OCI-M2 (cell line): ENCODE data around the gene ALKAL2.
"Not testable (repeated sequence)": the region's sequence is repeated elsewhere in the genome, so short reads cannot be mapped to it uniquely, and the experiment has no call there.

ENCODE experiments used
- DNase-seq: peaks from one replicate; lab custom pipeline; 2025; ENCODE audit not compliant: unreplicated experiment; lab: John Stamatoyannopoulos, UW

ALKAL2 gene, protein sequence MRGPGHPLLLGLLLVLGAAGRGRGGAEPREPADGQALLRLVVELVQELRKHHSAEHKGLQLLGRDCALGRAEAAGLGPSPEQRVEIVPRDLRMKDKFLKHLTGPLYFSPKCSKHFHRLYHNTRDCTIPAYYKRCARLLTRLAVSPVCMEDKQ

DNA sequence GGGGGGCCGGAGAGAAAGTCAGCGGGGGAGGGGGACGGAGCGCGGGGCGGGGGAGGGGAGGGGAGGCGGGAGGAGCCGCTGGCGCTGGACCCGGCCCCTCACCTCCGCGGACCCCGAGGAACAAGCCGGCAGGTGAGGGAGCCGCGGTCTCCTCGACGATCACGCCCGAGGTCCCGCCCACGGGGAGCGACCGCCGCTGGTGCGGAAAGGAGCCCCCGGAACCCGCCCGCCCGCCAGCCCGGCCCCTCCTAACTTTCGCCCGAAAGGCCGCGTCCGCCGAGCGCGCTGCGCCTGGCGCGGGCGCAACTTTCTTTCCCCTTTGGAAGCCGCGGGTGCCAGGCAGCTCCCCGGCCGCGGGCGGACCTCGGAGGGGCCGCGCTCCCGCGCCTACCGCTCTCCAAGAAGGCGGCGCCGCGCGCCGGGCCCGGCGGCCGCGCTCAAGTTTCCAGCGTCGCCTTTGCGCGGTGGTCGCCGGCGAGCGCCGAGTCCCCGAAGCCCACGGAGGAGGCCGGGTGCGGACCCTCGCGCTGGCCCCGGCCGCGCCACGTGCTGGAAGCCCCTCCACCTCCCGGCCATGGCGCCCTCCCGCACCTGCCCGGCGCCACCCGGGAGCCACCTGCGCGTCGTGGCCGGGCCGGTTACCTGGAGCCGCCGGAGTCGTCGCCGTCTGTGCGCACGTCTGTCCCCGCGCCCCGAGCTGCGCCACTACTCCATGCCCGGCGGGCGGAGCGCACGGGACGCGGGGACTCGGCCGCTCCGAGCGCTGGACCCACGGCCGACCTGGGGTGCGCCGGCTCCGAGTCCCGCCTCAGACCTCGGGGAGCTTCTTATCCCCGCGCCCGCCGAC lies at the start of gene ALKAL2:
Gene ALKAL2, minus strand, starts transcription at position 181 of the 847 bp plus-strand sequence. CDS start 256 bp downstream, outside the sequence.
- DNase-seq, result no peak

DNA sequence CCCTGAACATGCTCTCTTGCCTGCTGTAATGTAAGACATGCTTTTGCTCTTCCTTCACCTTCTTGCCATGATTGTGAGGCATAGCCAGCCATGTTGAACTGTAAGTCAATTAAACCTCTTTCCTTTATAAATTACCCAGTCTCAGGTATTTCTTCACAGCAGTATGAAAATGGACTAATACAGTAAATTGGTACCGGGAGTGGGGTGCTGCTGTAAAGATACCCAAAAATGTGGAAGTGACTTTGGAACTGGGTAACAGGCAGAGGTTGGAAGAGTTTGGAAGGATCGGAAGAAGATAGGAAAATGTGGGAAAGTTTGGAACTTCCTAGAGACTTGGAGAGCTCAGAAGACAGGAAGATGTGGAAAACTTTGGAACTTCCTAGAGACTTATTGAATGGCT lies 49.1 kb upstream of the ALKAL2 start:
- DNase-seq, result not testable (repeated sequence)

DNA sequence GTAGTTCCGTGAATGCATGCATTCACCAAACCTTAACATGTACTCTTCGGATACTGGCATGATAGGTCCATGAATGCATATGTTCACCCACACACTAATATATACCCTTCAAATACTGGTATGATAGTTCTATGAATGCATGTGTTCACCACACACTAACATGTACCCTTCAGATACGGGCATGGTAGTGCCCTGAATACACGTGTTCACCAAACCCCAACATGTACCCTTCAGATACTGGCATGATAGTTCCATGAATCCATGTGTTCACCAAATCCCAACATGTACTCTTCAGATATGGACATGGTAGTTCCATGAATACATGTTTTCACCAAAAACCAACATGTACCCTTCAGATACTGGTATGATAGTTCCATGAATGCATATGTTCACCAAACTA lies 48.5 kb upstream of the ALKAL2 start:
- no peak for DNase-seq

GRCh38 chr2:332592-332991 lies 44.7 kb upstream of the ALKAL2 start:
- no peak for DNase-seq

DNA sequence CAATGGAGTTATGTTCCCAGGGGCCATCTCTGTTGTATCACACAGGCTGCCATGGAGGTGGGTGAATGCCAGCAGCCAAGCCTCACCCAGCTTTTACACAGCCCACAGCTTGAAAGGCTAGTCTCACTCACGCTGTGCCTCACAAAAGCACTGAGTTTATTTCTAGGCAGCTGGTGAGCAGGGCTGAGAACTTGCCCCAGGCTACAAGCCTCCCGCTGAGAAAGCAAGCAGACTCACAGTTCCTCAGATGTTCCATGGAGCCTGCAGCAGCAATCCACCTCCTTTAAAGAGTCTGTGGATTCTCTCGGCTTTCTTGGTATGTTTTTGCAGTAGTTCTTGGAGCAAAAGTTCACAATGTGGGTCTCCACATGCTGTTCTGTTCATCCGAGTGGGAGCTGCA lies 40.9 kb upstream of the ALKAL2 start:
- DNase-seq, result no peak

DNA sequence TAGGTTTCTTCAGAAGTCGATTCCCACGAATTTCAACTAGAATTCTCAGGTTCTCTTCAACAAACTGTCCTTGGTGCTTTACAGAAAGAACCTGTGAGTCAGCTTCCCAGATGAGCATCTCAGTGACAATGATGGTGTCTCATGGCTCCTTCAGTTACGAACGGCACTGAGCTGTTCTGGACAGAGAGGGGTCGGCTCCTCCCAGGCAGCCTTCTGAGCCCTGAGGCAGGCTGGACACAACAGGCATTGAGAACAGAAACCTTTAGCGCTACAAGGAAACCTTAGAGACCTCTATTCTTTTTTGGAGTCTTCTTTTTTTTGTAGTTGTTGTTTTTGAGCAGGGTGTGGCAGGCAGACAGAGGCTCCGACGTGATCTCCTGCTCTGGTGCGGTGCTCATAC lies 35.1 kb upstream of the ALKAL2 start:
- no peak for DNase-seq

GRCh38 chr2:322326-322725 lies 34.4 kb upstream of the ALKAL2 start:
- no peak for DNase-seq

DNA sequence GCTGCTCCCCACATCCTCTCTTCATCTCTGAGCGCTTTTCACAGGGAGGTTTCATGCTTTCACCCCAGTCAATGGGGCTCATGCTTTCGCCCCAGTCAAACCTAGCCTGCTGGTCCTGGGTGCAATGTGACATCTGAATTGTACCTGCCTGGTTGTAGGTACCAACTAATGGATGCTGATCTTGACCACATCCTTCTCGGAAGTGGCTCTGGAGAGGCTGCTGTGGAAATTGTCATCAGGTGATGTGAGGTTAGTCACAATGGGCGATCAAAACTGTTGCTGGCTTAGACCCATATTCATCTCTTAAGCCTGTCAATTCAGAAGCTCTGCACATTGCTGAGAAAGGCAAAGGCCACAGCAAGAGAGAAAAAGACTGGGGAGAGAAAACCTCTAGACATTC lies 32.7 kb upstream of the ALKAL2 start:
- DNase-seq, result no peak

DNA sequence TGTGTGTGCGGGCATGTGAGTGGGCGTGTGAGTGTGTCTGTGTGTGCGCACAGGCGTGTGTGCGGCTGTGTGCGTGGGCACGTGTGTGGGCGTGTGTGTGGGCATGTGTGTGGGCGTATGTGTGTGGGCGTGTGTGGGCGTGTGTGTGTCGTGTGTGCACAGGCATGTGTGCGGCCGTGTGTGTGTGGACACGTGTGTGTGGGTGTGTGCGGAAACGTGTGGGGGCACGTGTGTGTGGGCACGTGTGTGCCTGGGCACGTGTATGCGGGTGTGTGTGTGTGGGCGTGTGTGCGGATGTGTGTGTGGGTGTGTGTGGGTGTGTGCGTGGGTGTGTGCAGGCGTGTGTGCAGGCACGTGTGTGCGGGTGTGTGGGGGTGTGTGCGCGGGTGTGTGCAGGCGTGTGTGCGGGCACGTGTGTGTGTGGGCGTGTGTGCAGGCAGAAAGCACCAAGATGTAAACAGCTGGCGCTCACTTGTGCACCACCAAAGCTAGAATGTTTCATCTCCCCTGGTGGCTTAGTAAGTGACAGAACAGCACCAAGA lies 31.2 kb upstream of the ALKAL2 start:
- DNase-seq, result no peak

GRCh38 chr2:317501-318424 lies 29.9 kb upstream of the ALKAL2 start:
- no peak for DNase-seq

DNA sequence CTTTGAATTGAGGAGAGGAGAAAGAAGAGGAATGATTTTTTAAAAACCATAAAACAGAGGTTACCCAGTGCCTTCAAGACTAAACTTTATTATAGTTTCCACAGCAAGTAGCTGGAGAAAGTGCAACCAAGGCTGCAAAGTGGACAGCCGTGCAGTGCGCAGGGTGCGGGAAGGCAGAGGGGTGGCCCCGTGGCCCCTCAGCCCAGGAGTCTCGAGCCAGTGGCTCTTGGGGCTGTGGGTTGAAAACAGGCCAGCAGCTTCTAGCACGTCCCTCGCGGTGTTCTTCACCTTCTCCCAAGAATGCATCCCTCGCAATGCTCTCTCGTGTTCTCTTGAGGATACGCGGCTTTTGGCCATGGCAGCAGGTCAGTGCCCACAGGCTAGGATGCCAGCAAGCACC lies 28.5 kb upstream of the ALKAL2 start:
- no peak for DNase-seq

- DNase-seq, result not testable (repeated sequence)
Measured at GRCh38 chr2:315925-316324, 28.0 kb upstream of the ALKAL2 start.

DNA sequence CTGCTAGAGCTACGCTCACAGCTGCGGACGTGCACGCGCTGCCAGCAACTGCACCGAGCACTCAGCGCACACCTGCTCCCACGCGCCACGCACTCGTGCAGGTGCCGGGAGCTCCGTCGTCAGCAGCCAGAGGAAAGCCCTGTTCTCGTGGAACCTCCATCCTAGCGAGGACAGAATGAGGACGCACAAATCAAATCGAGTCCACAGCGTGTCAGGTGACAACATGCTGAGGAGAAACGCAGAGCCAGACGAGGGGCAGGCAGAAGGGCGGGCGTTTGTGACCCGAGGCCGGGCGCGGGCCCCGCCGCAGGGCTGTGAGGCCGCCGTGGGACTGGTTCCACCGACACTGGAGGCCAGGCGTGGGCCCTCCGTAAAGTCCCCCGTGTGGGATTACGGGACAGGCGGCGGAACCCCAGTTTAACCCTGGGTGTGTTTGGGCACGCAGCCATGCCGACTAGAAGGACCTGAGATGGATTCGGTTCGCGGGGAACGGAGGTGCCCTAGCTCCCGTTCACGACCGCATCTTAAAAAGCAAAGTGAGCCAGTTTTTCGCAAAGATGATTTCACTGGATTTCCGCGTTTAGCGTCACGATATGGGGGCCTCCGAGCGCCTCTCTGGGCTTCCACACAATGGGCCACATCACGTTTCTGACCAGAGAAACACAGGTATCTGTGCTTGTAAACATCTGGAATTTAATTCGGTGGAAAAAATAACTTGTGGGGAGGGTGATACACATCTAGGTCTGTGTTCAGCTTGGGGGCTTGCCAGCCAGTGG lies 26.9 kb upstream of the ALKAL2 start:
- no peak for DNase-seq

- DNase-seq, result no peak
Measured at GRCh38 chr2:313991-314390, 26.1 kb upstream of the ALKAL2 start.

- no peak for DNase-seq
Measured at GRCh38 chr2:310994-311393, 23.1 kb upstream of the ALKAL2 start.

GRCh38 chr2:309954-310510 lies 22.1 kb upstream of the ALKAL2 start:
- no peak for DNase-seq

GRCh38 chr2:309148-309953 lies 21.5 kb upstream of the ALKAL2 start:
- DNase-seq, result no peak

DNA sequence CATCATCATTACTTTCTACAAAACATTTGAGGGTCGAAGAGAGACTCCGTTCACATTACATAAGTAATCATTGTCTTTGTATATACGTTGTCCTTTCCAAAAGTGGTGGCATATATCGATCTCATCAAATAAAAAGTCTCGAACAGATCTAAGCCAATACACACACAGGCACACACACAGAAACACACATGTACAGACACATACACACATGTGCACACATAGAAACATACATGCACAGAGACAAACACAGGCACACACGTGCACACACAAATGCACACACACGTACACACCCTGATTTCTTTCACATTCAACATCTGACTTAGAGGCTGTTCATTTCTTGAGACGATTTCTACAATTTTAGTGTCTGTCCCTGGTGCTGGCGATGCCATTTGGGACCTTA lies 17.5 kb upstream of the ALKAL2 start:
- DNase-seq, result no peak

DNA sequence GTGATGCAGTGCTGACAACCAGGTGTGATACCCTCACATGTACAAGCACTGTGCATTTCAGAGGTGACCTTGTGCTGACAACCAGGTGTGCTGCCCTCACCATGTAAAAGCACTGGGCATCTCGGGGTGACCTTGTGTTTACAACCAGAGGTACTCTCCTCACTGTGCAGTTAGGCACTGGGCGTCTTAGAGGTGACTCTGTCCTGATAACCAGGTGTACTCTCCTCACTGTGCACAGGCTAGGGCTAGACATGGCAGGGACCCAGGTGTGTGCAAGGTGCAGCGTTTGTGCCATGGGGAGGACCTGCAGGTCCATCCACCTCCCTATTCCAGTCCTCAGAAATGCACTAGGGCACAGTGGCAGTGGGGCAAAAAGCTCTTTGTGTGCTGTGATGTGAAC lies 8.5 kb upstream of the ALKAL2 start:
- no peak for DNase-seq
